SH-SY5Y (cell line): ENCODE measurements around the gene LCMT1.

Experiments used
- GATA2 ChIP-seq: IDR thresholded peaks from 2 replicates; pipeline ENCODE4 v1.6.1; 2011; ENCODE audit warnings: mild to moderate bottlenecking, low read depth, low read length
- GATA3 ChIP-seq: IDR thresholded peaks from 2 replicates; pipeline ENCODE4 v1.6.1; 2011; ENCODE audit warnings: low read depth, mild to moderate bottlenecking, low read length, moderate library complexity

- TF ChIP-seq GATA3, result no peak
- TF ChIP-seq GATA2, result no peak
These were observed 111.4 kb downstream of the LCMT1 start for GRCh38 chr16:25222959-25223358.
